Parathyroid adenoma (tissue), 2 donors: ENCODE measurements around the gene GPR62.

ENCODE experiments used
- H2AFZ ChIP-seq: fragments of 300-600 bp; sonication (generic); one replicate; pipeline ENCODE4 v1.7.0; 2017; ENCODE audit warnings: antibody characterized with exemption, mild to moderate bottlenecking
- H3K27ac ChIP-seq: fragments of 300-600 bp; sonication (generic); one replicate; pipeline ENCODE4 v1.7.0; 2017
- H3K27me3 ChIP-seq: fragments of 300-600 bp; sonication (generic); one replicate; pipeline ENCODE4 v1.7.0; 2017; ENCODE audit warnings: low read length; ENCODE audit not compliant: control insufficient read depth, insufficient read depth
- H3K36me3 ChIP-seq: fragments of 300-600 bp; sonication (generic); one replicate; pipeline ENCODE4 v1.7.0; 2017; ENCODE audit warnings: low read length; ENCODE audit not compliant: control insufficient read depth, insufficient read depth
- H3K4me1 ChIP-seq: fragments of 300-600 bp; sonication (generic); one replicate; pipeline ENCODE4 v1.7.0; 2017; ENCODE audit warnings: control low read depth
- H3K4me2 ChIP-seq: fragments of 300-600 bp; sonication (generic); one replicate; pipeline ENCODE4 v1.7.0; 2017; ENCODE audit warnings: low read length
- H3K4me3 ChIP-seq: fragments of 300-600 bp; sonication (generic); one replicate; pipeline ENCODE4 v1.7.0; 2017; ENCODE audit warnings: low read depth, low read length
- H3K79me2 ChIP-seq: fragments of 300-600 bp; sonication (generic); one replicate; pipeline ENCODE4 v1.7.0; 2017; ENCODE audit warnings: control low read depth
- H3K9ac ChIP-seq: fragments of 300-600 bp; sonication (generic); one replicate; pipeline ENCODE4 v1.7.0; 2017; ENCODE audit warnings: mild to moderate bottlenecking
- H3K9me3 ChIP-seq: fragments of 300-600 bp; sonication (generic); one replicate; pipeline ENCODE4 v1.7.0; 2017; ENCODE audit warnings: low read length; ENCODE audit not compliant: control insufficient read depth
- CTCF ChIP-seq: fragments of 300-600 bp; sonication (generic); IDR thresholded peaks from one replicate; pipeline ENCODE4 v1.7.0; 2017; ENCODE audit warnings: antibody characterized with exemption, mild to moderate bottlenecking
- donor health status: primary hyperparathyroidism.

Gene GPR62

GRCh38 chr3:52005571-52005986 is 50.4 kb downstream of the GPR62 start:
- no peak for TF ChIP-seq CTCF
- peak overlapping the region; percentile 6 for H3K27ac ChIP-seq
- H3K27me3 ChIP-seq: no peaks in the 10 kb centered on the region
- no peak overlapping the region for H3K9ac ChIP-seq
- peaks cover 13% of the 10 kb centered on the region for H3K4me1 ChIP-seq
- no peaks in the 10 kb centered on the region for H3K36me3 ChIP-seq
- no peaks in the 10 kb centered on the region for H3K9me3 ChIP-seq
- H3K4me2 ChIP-seq: no peak overlapping the region
- H2AFZ ChIP-seq: peak overlapping the region; percentile 81
- no peaks in the 10 kb centered on the region for H3K79me2 ChIP-seq
- no peak overlapping the region for H3K4me3 ChIP-seq

GRCh38 chr3:52006017-52006819 is 51.0 kb downstream of the GPR62 start:
- Histone ChIP-seq H3K4me1 (peaks cover 13% of the 10 kb centered on the region), H3K79me2 (no peaks in the 10 kb centered on the region), H3K9ac (no peak overlapping the region), H3K27me3 (no peaks in the 10 kb centered on the region), H3K9me3 (no peaks in the 10 kb centered on the region), H3K27ac (no peak overlapping the region), H3K4me2 (no peak overlapping the region), H3K4me3 (no peak overlapping the region), H3K36me3 (no peaks in the 10 kb centered on the region), H2AFZ (peak overlapping the region; percentile 81)
- no peak for TF ChIP-seq CTCF

GRCh38 chr3:52006820-52007133 is 51.6 kb downstream of the GPR62 start:
- Histone ChIP-seq H3K27ac (no peak overlapping the region), H3K27me3 (no peaks in the 10 kb centered on the region), H2AFZ (no peak overlapping the region), H3K79me2 (no peaks in the 10 kb centered on the region), H3K4me3 (no peak overlapping the region), H3K9me3 (no peaks in the 10 kb centered on the region), H3K36me3 (no peaks in the 10 kb centered on the region), H3K4me2 (no peak overlapping the region), H3K9ac (no peak overlapping the region), H3K4me1 (peaks cover 13% of the 10 kb centered on the region)
- TF ChIP-seq CTCF: no peak
